Measurements from ENCODE around the gene CFAP58.

DNA sequence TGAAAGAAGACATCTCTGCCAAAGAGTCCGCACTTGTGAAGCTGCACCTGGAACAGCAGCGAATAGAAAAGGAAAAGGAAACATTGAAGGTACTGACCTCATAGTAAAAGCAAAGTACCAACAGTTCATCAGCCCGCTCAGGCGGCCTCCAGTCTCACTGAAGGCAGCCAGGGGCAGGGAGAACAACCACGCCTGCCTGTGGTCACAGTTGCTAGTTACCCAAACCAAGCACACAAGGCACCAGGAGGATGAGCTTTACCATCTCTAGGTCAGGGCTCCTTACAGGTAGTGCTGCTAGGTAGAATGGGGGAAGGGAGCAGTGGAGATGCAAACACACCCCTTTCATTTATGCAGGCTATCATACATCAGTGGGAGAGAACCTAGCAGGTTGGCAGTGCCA lies 39.8 kb downstream of the CFAP58 start:
- TF ChIP-seq, protein P1, sequence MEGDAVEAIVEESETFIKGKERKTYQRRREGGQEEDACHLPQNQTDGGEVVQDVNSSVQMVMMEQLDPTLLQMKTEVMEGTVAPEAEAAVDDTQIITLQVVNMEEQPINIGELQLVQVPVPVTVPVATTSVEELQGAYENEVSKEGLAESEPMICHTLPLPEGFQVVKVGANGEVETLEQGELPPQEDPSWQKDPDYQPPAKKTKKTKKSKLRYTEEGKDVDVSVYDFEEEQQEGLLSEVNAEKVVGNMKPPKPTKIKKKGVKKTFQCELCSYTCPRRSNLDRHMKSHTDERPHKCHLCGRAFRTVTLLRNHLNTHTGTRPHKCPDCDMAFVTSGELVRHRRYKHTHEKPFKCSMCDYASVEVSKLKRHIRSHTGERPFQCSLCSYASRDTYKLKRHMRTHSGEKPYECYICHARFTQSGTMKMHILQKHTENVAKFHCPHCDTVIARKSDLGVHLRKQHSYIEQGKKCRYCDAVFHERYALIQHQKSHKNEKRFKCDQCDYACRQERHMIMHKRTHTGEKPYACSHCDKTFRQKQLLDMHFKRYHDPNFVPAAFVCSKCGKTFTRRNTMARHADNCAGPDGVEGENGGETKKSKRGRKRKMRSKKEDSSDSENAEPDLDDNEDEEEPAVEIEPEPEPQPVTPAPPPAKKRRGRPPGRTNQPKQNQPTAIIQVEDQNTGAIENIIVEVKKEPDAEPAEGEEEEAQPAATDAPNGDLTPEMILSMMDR (IDR thresholded peaks at IDR 0.05 in 4 of 5, conservative IDR thresholded peaks at IDR 0.05 in 1 of 5), result no peak
- TF ChIP-seq POLR2A (IDR thresholded peaks at IDR 0.05), result no peak
